Testis (tissue), 3 donors: ENCODE data around the gene TPRG1. TPM values are rescaled to one million over a fixed set of nuclear protein-coding genes. Genes with fewer than 3 reads are reported as not detected.

ENCODE experiments used
- DNase-seq: peaks from one replicate; pipeline ENCODE4 v3.0.0-alpha.2; 2019
- H3K27ac ChIP-seq, 2 donors: fragments of 200-600 bp; sonication (generic); one replicate each; pipeline ENCODE4 v1.5.1; 2019
- H3K27me3 ChIP-seq: fragments of 200-600 bp; sonication (generic); one replicate; pipeline ENCODE4 v1.5.1; 2019
- H3K36me3 ChIP-seq: fragments of 200-600 bp; sonication (generic); one replicate; pipeline ENCODE4 v1.5.1; 2017; ENCODE audit warnings: low read depth; ENCODE audit errors: missing control alignments
- H3K4me1 ChIP-seq: fragments of 200-600 bp; sonication (generic); one replicate; pipeline ENCODE4 v1.5.1; 2019
- H3K4me3 ChIP-seq, 2 donors: fragments of 200-600 bp; sonication (generic); one replicate each; pipeline ENCODE4 v1.5.1; 2017 to 2019
- H3K9me3 ChIP-seq: fragments of 200-600 bp; sonication (generic); one replicate; pipeline ENCODE4 v1.5.1; 2017
- POLR2A ChIP-seq: fragments of 450-650 bp; IDR thresholded peaks from one replicate; pipeline ENCODE4 v1.6.1; 2017; ENCODE audit warnings: antibody characterized with exemption, mild to moderate bottlenecking, moderate library complexity
- WGBS, 2 donors: methylation state at CpG; one replicate each; pipeline ENCODE4 v1.1.5; 2018; 5-methylcytosine and 5-hydroxymethylcytosine counted together
- intact Hi-C: fragments of 100-400 bp; cut with DNase I; formaldehyde crosslinking; loops from one replicate; pipeline ENCODE4 v1.15.1; 2023; ENCODE audit warnings: low total_unique reads
- polyA plus RNA-seq: library from polyadenylated mRNA; stranded (reverse); fragments of 350-450 nt; fragmentation: Illumina TruSeq; extraction: RNeasy Lipid Tissue Mini Kit (QIAGEN cat#74804); gene quantifications from one replicate; pipeline ENCODE4 v1.2.3, GENCODE V29; 2014; ENCODE audit warnings: low read depth, low replicate concordance; ENCODE audit not compliant: insufficient read depth
- total RNA-seq, 2 donors: library from RNA; depleted of rRNA; stranded (reverse); fragments of >200 nt; gene quantifications; one replicate each; pipeline ENCODE4 v1.2.3, GENCODE V29; 2016
- TF ChIP-seq, protein P1 (sequence below), 3 experiments: fragments of 450-650 bp in 2 of 3; fragments of 200-600 bp in 1 of 3; sonication (generic) in 1 of 3; IDR thresholded peaks; one replicate each; pipeline ENCODE4 v1.5.1; 2016 to 2019; ENCODE audit warnings: antibody characterized with exemption in 3 of 3, mild to moderate bottlenecking in 2 of 3, moderate library complexity in 1 of 3

The TPRG1 gene
- total and polyA plus RNA-seq, 3 donors from 2014 or later, result 15.5 to 25.2 (median 15.9) TPM

DNA sequence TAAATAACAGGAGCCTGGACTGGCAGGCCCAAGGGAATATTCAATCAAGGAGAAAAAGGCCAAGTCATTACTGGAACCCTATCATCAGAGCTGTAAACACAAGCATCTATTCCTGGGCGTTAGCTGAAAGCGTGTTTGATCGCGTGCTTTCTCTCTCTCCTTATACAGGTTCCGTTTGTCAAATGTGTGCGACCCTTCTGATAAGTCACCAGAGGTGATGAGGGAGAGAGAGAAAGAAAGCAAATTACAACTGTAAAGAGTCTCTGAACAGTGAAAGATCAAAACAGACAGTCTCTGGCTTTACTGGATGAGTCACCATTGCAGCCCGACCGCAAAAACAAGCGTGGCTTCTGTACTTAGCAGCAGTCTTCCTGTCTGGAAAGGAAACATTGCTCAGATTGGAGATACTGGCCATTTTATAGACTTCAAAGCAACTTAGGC lies 39.5 kb upstream of the TPRG1 start:
- DNase-seq, result no peak
- intact Hi-C loops, result no loop called here
- WGBS, 2 donors, result 69 to 77% methylated on average over 9 of the region's 9 CpGs
- Histone ChIP-seq H3K27me3 (no peaks in the 10 kb centered on the region), H3K27ac (peak overlapping the region in 1 of 2 donors; percentile 60), H3K36me3 (no peaks in the 10 kb centered on the region), H3K4me1 (peaks cover 12% of the 10 kb centered on the region), H3K9me3 (no peaks in the 10 kb centered on the region), H3K4me3 (no peak overlapping the region)
- TF ChIP-seq, protein P1, sequence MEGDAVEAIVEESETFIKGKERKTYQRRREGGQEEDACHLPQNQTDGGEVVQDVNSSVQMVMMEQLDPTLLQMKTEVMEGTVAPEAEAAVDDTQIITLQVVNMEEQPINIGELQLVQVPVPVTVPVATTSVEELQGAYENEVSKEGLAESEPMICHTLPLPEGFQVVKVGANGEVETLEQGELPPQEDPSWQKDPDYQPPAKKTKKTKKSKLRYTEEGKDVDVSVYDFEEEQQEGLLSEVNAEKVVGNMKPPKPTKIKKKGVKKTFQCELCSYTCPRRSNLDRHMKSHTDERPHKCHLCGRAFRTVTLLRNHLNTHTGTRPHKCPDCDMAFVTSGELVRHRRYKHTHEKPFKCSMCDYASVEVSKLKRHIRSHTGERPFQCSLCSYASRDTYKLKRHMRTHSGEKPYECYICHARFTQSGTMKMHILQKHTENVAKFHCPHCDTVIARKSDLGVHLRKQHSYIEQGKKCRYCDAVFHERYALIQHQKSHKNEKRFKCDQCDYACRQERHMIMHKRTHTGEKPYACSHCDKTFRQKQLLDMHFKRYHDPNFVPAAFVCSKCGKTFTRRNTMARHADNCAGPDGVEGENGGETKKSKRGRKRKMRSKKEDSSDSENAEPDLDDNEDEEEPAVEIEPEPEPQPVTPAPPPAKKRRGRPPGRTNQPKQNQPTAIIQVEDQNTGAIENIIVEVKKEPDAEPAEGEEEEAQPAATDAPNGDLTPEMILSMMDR (IDR thresholded peaks at IDR 0.05), result no peak
- TF ChIP-seq POLR2A, result no peak

DNA sequence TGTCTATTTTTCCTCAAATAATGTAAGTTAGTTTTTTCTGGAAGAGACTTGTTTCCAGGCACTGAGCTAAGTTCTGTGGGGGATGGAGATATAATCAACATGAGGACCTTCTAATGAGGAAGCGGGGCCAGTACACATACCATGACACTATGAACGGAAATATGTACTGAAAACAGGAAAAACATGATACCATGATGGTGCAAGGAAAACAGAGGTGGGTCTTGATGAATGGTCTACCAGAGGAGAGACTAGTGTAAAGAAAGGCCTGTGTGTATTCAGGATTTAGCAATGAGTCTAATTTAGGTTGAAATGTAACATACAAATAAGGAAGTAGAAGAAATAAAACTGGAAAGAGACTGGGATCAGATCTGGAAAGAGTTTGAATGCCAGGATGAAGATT lies 38.9 kb upstream of the TPRG1 start:
- H3K4me3 ChIP-seq, result no peak overlapping the region
- no peaks in the 10 kb centered on the region for H3K9me3 ChIP-seq
- H3K27me3 ChIP-seq, result no peaks in the 10 kb centered on the region
- TF ChIP-seq, protein P1 (IDR thresholded peaks at IDR 0.05), result no peak
- WGBS, 2 donors, result 93 to 100% methylated on average over 2 of the region's 2 CpGs
- H3K36me3 ChIP-seq, result no peaks in the 10 kb centered on the region
- intact Hi-C loops, result no loop called here
- H3K27ac ChIP-seq, result peak overlapping the region in 1 of 2 donors; percentile 60
- DNase-seq, result no peak
- H3K4me1 ChIP-seq, result peaks cover 12% of the 10 kb centered on the region

DNA sequence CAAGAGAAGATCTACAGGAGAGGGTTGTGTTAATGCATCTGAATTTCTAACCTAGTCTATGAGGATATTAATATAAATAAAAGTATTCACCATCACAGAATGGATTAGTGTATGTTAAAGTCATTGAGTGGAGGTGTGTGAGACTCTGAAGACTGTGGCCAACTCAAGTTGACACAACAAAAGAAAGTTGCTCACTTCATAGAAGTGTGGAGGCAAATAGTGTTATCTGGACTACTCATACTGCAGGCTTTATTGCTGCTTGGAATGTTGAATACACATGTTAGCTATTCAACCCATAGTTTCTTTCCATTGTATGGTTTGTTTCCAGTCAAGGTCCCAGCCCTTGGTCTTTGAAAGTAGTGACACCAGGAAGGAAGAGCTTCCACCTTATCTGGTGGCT lies 38.0 kb upstream of the TPRG1 start:
- no peak for TF ChIP-seq POLR2A
- TF ChIP-seq, protein P1 (IDR thresholded peaks at IDR 0.05), result no peak
- no peaks in the 10 kb centered on the region for H3K9me3 ChIP-seq
- H3K27ac ChIP-seq, result no peak overlapping the region
- intact Hi-C loops, result no loop called here
- no peak overlapping the region for H3K4me3 ChIP-seq
- peaks cover 12% of the 10 kb centered on the region for H3K4me1 ChIP-seq
- no peaks in the 10 kb centered on the region for H3K27me3 ChIP-seq
- no peak for DNase-seq
- no peaks in the 10 kb centered on the region for H3K36me3 ChIP-seq

DNA sequence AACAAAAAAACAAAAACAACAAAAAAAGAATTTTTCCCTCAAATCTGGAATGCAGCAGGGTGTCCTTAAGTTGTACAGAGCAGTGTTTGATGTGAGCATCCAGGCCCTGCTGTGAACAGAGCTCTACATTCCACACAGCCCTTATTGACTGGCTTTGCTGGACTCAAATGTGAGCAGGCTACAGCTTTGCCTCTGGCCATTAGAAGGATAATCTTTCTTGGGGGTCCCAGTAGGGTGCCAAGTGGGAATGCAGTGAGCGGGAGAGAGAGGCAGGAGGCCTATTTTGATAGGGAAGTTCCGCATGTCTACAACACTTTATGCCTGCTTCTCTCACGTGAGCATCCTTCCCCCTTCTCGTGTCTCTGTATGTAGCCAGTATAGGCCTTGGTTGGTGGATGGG lies 34.4 kb upstream of the TPRG1 start:
- WGBS, 2 donors, result 88% methylated on average over 4 of the region's 4 CpGs
- Histone ChIP-seq H3K27ac (no peak overlapping the region), H3K27me3 (no peaks in the 10 kb centered on the region), H3K9me3 (no peaks in the 10 kb centered on the region), H3K4me3 (no peak overlapping the region), H3K36me3 (no peaks in the 10 kb centered on the region), H3K4me1 (peaks cover 6% of the 10 kb centered on the region)
- intact Hi-C loops, result no loop called here
- TF ChIP-seq, protein P1 (IDR thresholded peaks at IDR 0.05), result no peak
- TF ChIP-seq POLR2A, result no peak
- DNase-seq, result no peak

DNA sequence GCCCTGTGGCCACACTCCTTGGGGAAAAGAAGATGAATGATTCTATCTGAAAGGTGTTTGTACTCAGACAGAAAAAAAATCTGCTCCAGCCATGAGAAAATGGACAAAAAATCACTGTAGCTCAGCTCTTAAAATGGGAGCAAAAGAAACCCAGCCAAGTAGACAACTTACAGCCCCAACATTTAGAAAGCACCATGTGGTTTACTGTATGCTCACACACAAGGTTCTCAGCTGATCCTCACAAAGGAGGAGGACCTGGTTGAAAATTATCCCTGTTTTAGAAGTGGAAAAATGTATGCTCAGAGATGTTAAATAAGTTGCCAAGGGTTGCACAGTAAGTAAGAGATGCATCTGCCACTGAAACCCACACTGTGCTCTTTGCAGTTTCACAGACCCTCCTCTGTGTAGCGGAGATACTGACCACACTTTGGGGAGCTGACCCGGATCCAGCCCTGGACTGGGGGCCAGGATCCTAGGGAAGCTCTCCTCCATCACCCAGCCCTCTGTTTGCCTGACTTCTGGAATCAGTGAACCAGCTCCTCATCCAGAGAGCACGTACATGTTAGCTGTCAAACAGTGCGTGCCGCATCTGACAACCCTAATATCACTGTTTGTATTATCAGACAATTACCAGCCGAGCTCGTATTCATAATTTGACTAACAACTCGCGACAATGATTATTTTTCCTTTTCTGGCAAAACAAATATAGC lies 32.7 kb upstream of the TPRG1 start:
- Histone ChIP-seq H3K27me3 (no peaks in the 10 kb centered on the region), H3K36me3 (no peaks in the 10 kb centered on the region), H3K9me3 (no peaks in the 10 kb centered on the region), H3K4me3 (no peak overlapping the region), H3K27ac (no peak overlapping the region), H3K4me1 (no peaks in the 10 kb centered on the region)
- TF ChIP-seq, protein P1 (IDR thresholded peaks at IDR 0.05), result no peak
- no peak for TF ChIP-seq POLR2A
- WGBS, 2 donors, result 48 to 55% methylated on average over 9 of the region's 9 CpGs
- intact Hi-C loops, result no loop called here
- DNase-seq, result no peak
